PC-3 (cell line): ENCODE results near the gene SPATA9. TPM values are rescaled to one million over a fixed set of nuclear protein-coding genes. Genes with fewer than 3 reads are reported as not detected.

Experiments
- ATAC-seq: fragments of 200-7000 bp; cut with Tn5 transposase; 2 replicates; pipeline ENCODE4 v1.9.1; 2020; ENCODE audit warnings: mild to moderate bottlenecking, moderate library complexity
- BruUV-seq: library from RNA; stranded (reverse); fragments of 400-500 nt; replicated peaks from 2 replicates; lab custom pipeline; 2021; lab: Mats Ljungman, UMichigan
- CTCF ChIA-PET: fragments of 300-600 bp; sonication (Branson Sonifier 250); formaldehyde crosslinking; loops from one replicate; lab custom pipeline; 2022; ENCODE audit warnings: antibody characterized with exemption; lab: Charles Lee
- POLR2A ChIA-PET: fragments of 300-600 bp; sonication (Branson Sonifier 250); formaldehyde crosslinking; loops from one replicate; lab custom pipeline; 2022; ENCODE audit warnings: antibody characterized with exemption; ENCODE audit not compliant: unreplicated experiment; lab: Charles Lee
- DNase-seq: peaks from one replicate; pipeline ENCODE4 v3.0.0-alpha.2; 2015
- H2AFZ ChIP-seq: fragments of 300-600 bp; sonication (generic); 2 replicates; pipeline ENCODE4 v1.6.0; 2016; ENCODE audit warnings: antibody characterized with exemption, low read length
- H3F3A ChIP-seq: fragments of 300-600 bp; sonication (generic); one replicate; pipeline ENCODE4 v1.6.0; 2017; ENCODE audit warnings: antibody characterized with exemption, low read length, control low read depth, mild to moderate bottlenecking; ENCODE audit not compliant: unreplicated experiment
- H3K27ac ChIP-seq: fragments of 300-600 bp; sonication (generic); 2 replicates; pipeline ENCODE4 v1.5.1; 2016; ENCODE audit warnings: mild to moderate bottlenecking, low read length
- H3K27me3 ChIP-seq: fragments of 300-600 bp; sonication (generic); 2 replicates; pipeline ENCODE4 v1.6.1; 2016; ENCODE audit warnings: low read length, mixed read lengths
- H3K36me3 ChIP-seq: fragments of 300-600 bp; sonication (generic); 2 replicates; pipeline ENCODE4 v1.6.1; 2016; ENCODE audit warnings: low read depth, mixed run types, low read length, mixed read lengths
- H3K4me1 ChIP-seq: fragments of 300-600 bp; sonication (generic); 2 replicates; pipeline ENCODE4 v1.5.1; 2016; ENCODE audit warnings: low read length; ENCODE audit not compliant: insufficient read depth
- H3K4me2 ChIP-seq: fragments of 300-600 bp; sonication (generic); 2 replicates; pipeline ENCODE4 v1.6.0; 2016; ENCODE audit warnings: low read length
- H3K4me3 ChIP-seq: fragments of 300-600 bp; sonication (generic); 2 replicates; pipeline ENCODE4 v1.5.1; 2016; ENCODE audit warnings: mild to moderate bottlenecking, low read length, mixed read lengths
- H3K79me2 ChIP-seq: fragments of 300-600 bp; sonication (generic); 2 replicates; pipeline ENCODE4 v1.6.1; 2017; ENCODE audit warnings: low read length, mixed read lengths
- H3K9ac ChIP-seq: fragments of 300-600 bp; sonication (generic); 2 replicates; pipeline ENCODE4 v1.6.0; 2016; ENCODE audit warnings: mild to moderate bottlenecking, low read length
- H3K9me2 ChIP-seq: fragments of 300-600 bp; sonication (generic); replicated peaks from 2 replicates; pipeline ENCODE4 v1.6.1; 2016; ENCODE audit warnings: mixed run types, low read length, mixed read lengths
- H3K9me3 ChIP-seq: fragments of 300-600 bp; sonication (generic); 2 replicates; pipeline ENCODE4 v1.6.1; 2016; ENCODE audit warnings: low read length, mixed read lengths
- H4K20me1 ChIP-seq: fragments of 300-600 bp; sonication (generic); 2 replicates; pipeline ENCODE4 v1.6.1; 2016; ENCODE audit warnings: low read length, mixed read lengths
- CTCF ChIP-seq: fragments of 300-600 bp; sonication (generic); conservative IDR thresholded peaks from 2 replicates; pipeline ENCODE4 v1.5.1; 2017; ENCODE audit warnings: antibody characterized with exemption, low read depth, mild to moderate bottlenecking, low read length
- EZH2 ChIP-seq: fragments of 300-600 bp; sonication (generic); IDR thresholded peaks from one replicate; pipeline ENCODE4 v1.6.1; 2017; ENCODE audit warnings: antibody characterized with exemption, mild to moderate bottlenecking, low read length; ENCODE audit not compliant: unreplicated experiment
- EZH2phosphoT487 ChIP-seq: fragments of 300-600 bp; sonication (generic); IDR thresholded peaks from 2 replicates; pipeline ENCODE4 v1.6.1; 2018; ENCODE audit warnings: mild to moderate bottlenecking, antibody characterized with exemption, low read length, borderline replicate concordance
- intact Hi-C: fragments of 100-400 bp; cut with micrococcal nuclease; formaldehyde crosslinking; loops from 2 replicates; pipeline ENCODE4 v1.9.0; 2023
- total RNA-seq: library from RNA; depleted of rRNA; stranded (reverse); fragments of >200 nt; gene quantifications from 2 replicates; pipeline ENCODE4 v1.2.3, GENCODE V29; 2014

SPATA9 gene
- total RNA-seq, 1 experiment from 2014 or later, result not detected

GRCh38 chr5:95723632-95724369, 41.0 kb upstream of the SPATA9 start:
- DNase-seq, result no peak
- H3K9me2 ChIP-seq, result no peaks in the 10 kb centered on the region
- H3K36me3 ChIP-seq, result no peaks in the 10 kb centered on the region
- H3K27me3 ChIP-seq, result no peaks in the 10 kb centered on the region
- H3K9me3 ChIP-seq, result no peaks in the 10 kb centered on the region
- H3K4me3 ChIP-seq, result no peak overlapping the region
- ATAC-seq, result no peak
- H3K27ac ChIP-seq, result no peak overlapping the region
- H4K20me1 ChIP-seq, result no peaks in the 10 kb centered on the region
- no peak overlapping the region for H3K4me2 ChIP-seq
- peaks cover 13% of the 10 kb centered on the region for H3K4me1 ChIP-seq
- no TSS peak for BruUV-seq
- no peak overlapping the region for H2AFZ ChIP-seq
- ChIA-PET POLR2A (no interaction called here), CTCF (no interaction called here)
- intact Hi-C loops, result no loop called here
- TF ChIP-seq EZH2 (no peak), CTCF (no peak), EZH2phosphoT487 (no peak)
- no peaks in the 10 kb centered on the region for H3K79me2 ChIP-seq
- H3K9ac ChIP-seq, result no peak overlapping the region
- H3F3A ChIP-seq, result no peaks in the 10 kb centered on the region

GRCh38 chr5:95721582-95722295, 38.9 kb upstream of the SPATA9 start:
- intact Hi-C loops, result no loop called here
- no peak overlapping the region for H3K9ac ChIP-seq
- no peaks in the 10 kb centered on the region for H3K9me2 ChIP-seq
- DNase-seq (no peak), ATAC-seq (no peak)
- no peaks in the 10 kb centered on the region for H3F3A ChIP-seq
- H3K4me1 ChIP-seq, result no peaks in the 10 kb centered on the region
- no peaks in the 10 kb centered on the region for H4K20me1 ChIP-seq
- TF ChIP-seq EZH2phosphoT487, result no peak
- no peaks in the 10 kb centered on the region for H3K79me2 ChIP-seq
- H3K27ac ChIP-seq, result no peak overlapping the region
- H3K9me3 ChIP-seq, result no peaks in the 10 kb centered on the region
- H2AFZ ChIP-seq, result no peak overlapping the region
- POLR2A ChIA-PET, result interaction anchor here (0.6 kb wide), 1 partner anchor 8 kb away, joined by 15 read pairs; no protein-coding TSS in a partner anchor
- CTCF ChIA-PET, result interaction anchor here (0.7 kb wide), 1 partner anchor 13 kb away, joined by 6 read pairs; no protein-coding TSS in a partner anchor
- H3K4me2 ChIP-seq, result no peak overlapping the region
- no peaks in the 10 kb centered on the region for H3K36me3 ChIP-seq
- H3K27me3 ChIP-seq, result no peaks in the 10 kb centered on the region
- H3K4me3 ChIP-seq, result no peak overlapping the region
- BruUV-seq, result no TSS peak

GRCh38 chr5:95720094-95720786, 37.4 kb upstream of the SPATA9 start:
- BruUV-seq, result no TSS peak
- intact Hi-C loops, result no loop called here
- Histone ChIP-seq H2AFZ (no peak overlapping the region), H4K20me1 (no peaks in the 10 kb centered on the region), H3K4me2 (no peak overlapping the region), H3K4me1 (peaks cover 9% of the 10 kb centered on the region), H3K27me3 (no peaks in the 10 kb centered on the region), H3K9me2 (no peaks in the 10 kb centered on the region), H3K27ac (no peak overlapping the region), H3K9me3 (no peaks in the 10 kb centered on the region), H3K36me3 (no peaks in the 10 kb centered on the region), H3K4me3 (no peak overlapping the region), H3F3A (no peaks in the 10 kb centered on the region), H3K79me2 (no peaks in the 10 kb centered on the region), H3K9ac (no peak overlapping the region)
- POLR2A ChIA-PET, result no interaction called here
- no peak for ATAC-seq
- DNase-seq, result no peak
- TF ChIP-seq EZH2phosphoT487, result no peak
- TF ChIP-seq CTCF, result no peak
- TF ChIP-seq EZH2, result no peak
- CTCF ChIA-PET, result no interaction called here
